HG03460 (cell line): ENCODE results near the gene EFHB.
"Not testable (repeated sequence)": the region's sequence is repeated elsewhere in the genome, so short reads cannot be mapped to it uniquely, and the experiment has no call there.

Experiments used
- ATAC-seq: cut with Tn5 transposase; IDR thresholded peaks from one replicate; pipeline ENCODE4 v1.9.1; 2021; ENCODE audit not compliant: unreplicated experiment

Gene EFHB

DNA sequence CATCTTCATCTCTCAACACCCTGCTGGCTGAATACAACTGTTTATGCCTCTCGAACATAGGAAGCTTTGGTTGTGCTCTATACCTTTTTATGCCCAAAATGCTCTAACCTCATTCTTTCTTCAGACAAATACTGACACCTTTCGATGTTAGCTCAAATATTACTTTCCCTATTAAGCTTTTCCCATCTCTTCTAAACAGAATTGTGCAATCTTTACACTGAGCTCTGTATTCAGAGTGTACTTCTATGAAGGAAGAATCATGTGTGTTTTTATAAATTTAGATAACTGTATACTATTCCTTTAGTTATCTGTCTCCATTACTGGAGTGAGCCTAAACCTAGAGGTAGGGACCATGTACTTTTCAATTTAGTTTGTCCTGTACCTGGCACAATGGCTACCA is 1.6 kb downstream of the EFHB start:
- no peak for ATAC-seq

DNA sequence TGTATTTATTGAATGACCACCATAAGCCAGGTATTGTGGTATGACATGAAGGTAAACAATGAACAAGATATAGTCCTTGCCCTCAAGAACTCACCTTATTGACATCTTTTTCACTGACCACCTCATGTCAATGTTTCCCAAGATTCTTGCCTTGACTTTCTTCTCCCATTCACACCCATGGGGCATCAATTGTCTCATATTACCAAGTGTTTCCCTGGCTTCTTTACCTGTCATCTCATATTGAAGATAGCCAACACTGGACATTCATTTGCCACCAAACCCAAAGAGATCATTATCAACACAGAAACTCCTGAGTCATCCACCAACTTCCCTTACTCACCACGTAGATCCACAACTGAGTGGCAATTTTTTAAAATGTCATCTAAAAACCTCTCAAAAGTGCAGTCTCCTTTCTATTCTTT is 2.2 kb downstream of the EFHB start:
- ATAC-seq = no peak

DNA sequence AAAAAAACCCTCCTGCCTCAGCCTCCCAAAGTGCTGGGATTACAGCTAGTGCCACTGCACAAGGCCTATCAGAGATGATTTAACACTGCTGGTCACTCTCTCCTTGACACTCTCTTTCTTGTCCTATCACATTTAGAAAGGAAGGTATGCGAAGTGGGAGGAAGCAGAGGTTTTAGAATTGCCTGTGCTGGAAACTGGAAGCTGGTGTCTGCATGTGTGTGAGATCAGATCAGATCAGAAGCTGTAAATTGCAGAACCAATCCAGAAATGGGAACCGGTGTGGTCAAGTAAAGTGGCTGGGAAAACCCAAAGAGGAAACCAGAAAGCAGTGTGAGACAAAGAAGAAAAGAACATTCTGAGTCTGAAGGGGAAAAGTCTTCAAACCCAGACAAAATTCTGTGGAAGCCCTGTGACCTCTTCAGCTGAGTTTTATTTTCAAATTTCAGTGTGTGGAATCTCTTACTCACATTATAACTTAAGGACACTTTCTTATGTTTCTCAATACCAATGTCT is 2.8 kb downstream of the EFHB start:
- peak; percentile 85 for ATAC-seq

DNA sequence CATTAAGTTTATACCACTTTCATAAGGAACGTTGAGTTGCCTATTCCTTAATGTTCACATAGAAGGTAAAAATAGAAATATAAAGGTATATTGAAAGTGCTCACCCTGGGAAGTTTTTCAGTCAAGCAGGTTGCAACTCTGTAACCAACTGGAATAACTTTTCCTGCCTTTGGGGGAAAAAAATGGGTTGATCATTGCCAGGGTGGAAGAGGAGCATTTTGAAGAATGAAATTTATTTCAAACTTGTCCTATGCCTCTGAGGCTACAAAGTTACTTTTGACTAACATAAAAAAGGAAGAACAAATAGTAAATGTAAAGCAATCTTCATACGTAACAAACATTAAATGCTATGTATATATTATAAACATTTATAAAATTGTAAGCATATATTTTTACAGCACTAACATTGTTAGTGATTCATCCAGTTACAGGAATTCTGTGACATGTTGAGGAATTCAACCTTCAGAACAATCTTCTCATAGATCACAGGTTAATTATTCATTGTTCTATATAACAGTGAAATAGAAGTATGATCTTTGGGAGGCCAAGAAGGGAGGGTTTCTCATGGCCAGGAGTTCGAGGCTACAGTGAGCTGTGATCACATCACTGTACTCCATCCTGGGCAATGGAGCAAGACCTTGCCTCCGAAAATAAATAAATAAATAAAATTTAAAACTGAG is 13.5 kb downstream of the EFHB start:
- ATAC-seq = no peak

DNA sequence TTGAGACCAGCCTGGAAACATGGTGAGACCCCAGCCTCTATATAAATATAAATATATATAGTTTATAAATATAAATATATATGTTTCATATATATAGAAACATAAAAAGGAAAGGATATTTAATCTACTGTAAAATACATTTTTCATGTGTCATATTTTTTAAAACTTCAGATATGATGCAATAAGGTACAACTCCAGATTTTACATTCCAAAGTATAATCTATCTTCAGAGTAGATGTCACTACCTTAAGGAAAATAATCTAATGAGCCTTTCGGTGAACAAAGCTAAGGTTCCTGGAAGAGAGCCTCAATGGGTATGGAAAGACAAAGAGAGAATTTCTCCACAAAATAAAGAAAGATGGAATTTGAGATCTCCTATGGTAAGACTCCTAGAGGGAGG is 16.9 kb downstream of the EFHB start:
- no peak for ATAC-seq

DNA sequence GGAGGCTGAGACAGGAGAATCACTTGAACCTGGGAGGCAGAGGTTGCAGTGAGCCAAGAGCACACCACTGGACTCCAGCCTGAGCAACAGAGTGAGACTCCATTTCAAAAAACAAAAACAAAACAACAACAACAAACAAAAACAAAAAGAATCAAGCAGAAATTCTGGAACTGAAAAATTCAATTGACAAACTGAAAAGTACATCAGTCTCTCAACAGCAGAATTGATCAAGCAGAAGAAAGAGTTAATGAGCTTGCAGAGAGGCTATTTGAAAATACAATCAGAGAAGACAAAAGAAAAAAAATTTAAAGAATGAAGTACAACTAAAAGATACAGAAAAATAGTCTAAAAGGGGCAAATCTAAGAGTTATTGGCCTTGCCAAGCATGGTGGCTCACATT is 22.6 kb downstream of the EFHB start:
- ATAC-seq = no peak

DNA sequence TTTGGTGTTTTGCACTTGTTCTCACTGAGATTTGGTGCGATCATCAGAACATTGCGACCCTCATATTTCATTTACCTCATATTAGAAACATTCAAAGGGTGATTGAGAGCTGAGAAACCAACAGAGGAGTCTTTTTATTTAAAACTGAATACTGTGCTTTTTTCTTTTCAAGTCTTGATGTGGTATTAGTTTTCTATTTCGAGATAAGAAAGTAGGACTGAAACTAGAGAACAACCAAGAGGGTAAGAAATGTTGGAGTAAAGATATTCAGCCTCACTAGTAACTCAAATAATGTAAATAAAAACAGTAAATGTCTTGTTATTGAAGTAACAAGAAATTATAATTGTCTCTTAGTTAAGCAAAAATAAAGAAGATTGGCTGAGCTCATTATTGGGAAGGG is 26.5 kb downstream of the EFHB start:
- no peak for ATAC-seq

DNA sequence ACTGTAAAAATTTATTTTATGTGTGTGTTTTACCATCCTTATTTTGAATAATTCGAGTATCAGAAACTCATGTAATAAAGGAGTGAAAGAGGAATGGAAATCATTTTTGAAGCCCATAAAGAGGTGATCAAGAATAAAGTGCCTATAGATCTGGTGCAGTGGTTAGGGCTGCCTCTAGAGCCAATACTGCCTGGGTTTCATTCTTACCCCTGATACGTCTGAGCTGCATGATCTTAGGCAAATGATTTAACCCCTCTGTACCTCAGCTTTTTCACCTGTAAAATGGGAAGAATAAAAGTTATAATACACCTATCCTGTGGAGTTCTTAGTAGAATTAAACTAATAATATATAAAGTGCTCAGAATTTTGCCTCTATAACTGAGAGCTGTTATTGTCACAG is 30.4 kb downstream of the EFHB start:
- ATAC-seq = no peak

DNA sequence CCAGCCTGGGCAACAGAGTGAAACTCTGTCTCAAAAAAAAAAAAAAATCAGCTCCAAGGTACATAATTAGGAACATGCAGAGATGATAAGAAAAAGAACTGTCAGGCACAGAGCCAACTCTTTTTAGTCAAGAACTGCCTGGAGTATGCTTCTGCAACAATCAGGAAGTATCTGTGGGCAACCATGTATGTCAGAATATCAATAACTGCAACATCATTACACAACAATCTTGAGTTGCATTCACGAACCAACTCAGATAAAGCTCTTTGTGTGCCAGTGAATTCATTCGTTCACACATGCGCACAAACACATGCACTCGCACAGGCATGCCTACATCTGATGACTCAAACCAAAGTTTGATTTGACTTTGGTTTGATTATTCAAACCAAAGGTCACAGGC is 32.1 kb downstream of the EFHB start:
- ATAC-seq = no peak

DNA sequence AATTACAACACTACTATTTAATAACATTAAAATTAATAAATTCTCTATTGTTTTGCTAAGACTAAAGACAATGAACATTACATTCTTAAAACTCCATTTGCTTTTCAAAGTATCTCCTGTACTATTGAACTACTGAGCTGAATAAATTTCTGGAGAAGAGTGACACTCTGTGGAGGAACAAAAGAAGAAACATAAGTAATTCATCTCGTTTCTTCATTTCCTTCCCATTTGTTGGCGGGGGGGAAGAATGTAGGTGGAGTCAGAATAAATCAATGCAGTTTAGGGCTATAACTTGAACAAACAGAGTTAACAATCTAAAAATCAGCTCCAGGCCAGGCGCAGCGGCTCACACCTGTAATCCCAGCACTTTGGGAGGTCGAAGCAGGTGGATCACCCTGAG is 32.7 kb downstream of the EFHB start:
- no peak for ATAC-seq

DNA sequence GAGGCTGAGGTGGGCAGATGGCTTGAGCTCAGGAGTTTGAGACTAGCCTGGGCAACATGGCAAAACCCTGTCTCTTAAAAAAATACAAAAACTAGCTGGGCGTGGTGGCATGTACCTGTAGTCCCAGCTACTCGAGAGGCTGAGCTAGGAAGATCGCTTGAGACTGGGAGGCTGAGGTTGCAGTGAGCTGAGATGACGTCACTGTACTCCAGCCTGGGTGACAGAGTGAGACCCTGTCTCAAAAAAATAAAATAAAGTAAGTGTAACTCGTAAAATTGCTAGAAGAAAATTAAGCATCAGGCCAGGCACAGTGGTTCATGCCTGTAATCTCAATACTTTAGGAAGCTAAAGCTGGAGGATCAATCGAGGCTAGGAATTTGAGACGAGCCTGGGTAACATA is 34.2 kb downstream of the EFHB start:
- ATAC-seq = not testable (repeated sequence)

DNA sequence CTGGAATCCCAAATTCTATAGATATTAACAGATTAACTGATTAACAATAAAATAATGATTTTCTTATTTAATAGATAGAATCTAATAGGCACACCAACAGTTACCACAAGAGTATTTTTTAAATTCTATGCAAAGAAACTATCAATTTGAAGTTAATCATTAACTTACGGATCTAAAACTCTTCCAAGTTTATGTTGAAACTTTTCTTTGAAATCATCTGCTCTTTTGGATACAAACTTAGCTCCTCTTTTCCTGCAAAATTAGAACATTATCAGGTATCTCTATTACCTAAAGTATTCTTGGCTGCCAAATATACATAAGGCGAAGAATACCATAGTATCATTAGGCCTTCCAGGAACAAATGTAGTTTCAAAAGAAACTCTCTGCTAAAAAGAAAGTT is 34.8 kb downstream of the EFHB start:
- ATAC-seq = no peak

DNA sequence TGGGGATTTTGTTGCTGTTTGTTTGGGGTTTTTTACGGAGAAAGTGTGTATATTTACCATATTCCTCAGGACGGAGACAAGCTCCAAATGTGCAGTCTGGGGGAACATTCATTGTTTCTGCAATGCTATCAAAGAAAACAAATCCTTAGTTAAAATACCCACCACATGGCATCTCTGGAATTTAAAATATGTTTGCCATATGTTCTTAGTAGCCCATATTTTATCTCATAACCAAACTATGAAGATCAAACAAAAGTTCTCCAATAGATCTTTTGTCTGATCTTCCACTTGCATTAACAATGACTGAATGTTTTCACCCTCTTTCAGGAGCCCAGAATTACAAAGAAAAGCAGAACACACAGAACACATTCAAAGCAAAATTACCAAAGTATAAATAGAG is 35.3 kb downstream of the EFHB start:
- no peak for ATAC-seq

DNA sequence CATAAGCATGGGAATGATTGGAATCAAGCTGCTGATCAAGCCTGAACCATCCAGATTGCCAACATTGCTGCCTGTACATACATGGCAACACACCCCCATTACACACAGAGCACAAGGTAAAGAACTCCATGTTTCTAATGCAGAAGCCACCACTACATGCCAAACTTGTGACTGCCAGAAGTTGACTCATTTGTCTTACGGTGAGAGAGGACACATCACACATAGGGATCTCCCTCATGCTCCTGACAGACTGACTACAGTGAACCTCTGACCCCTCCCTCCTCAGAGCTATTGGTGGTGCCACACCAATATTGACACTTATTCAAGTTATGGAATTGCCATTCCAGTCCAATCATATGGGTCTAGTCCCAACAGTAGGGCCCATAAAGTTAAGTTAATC is 42.3 kb downstream of the EFHB start:
- no peak for ATAC-seq

DNA sequence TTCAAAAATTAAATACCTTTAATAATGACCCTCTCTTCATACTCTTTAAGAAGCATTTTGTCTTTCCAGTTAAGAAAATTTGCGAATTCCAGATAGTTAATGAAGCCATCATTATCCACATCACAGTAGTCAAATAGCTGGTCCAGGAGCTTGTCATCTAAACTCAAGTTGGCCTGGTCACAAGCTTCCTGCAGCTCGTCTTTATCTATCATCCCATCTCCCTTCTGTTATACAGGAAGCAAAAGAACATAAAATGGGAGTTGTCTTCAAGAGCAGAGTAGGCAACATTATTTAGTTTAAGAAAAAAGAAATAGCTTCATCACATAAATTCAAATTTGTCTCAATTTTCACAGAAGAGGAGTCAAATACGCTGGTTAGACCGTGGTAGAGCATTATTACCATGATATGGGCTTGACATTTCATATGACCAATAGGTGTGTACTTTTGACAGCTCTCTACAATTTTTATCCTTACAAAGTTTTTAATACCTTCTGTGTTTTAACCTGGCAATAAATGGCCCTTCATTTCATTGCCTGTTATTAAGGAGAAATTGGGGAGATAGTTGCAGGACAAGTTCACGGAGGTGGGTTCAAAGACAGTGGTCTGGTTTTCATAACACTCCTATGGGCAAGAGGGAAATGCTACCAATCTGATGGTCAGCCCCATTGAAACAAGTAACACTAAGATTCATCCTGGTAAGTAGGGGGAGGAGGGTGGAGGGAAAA is 45.4 kb downstream of the EFHB start:
- ATAC-seq = no peak

DNA sequence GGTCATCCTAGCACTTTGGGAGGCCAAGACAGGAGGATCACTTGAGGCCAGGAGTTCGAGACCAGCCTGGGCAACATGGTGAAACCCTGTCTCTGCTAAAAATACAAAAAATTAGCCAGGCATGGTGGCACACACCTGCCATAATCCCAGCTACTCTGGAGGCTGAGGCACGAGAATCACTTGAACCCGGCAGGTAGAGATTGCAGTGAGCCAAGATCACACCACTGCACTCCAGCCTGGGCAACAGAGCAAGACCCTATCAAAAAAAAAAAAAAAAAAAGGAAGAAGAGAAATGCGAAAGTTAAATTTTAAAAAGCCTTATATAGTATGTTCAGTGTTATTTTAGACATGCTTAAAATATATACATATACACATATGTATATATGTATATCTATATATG is 46.9 kb downstream of the EFHB start:
- not testable (repeated sequence) for ATAC-seq

DNA sequence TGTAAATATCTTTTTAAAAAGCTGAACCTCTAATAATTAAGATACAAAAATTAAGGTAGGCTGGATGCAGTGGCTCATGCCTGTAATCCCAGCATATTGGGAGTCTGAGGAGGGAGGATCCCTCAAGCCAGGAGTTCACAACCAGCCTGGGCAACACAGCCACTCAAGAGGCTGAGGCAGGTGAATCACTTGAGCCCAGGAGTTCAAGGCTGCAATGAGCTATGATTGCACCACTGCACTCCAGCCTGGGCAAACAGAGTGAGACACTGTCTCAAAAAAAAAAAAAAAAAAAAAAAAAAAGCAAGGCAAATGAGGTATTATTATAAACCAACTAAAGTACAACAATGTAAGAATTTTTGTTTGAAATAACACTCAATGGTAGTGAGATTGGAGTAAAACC is 47.6 kb downstream of the EFHB start:
- no peak for ATAC-seq

DNA sequence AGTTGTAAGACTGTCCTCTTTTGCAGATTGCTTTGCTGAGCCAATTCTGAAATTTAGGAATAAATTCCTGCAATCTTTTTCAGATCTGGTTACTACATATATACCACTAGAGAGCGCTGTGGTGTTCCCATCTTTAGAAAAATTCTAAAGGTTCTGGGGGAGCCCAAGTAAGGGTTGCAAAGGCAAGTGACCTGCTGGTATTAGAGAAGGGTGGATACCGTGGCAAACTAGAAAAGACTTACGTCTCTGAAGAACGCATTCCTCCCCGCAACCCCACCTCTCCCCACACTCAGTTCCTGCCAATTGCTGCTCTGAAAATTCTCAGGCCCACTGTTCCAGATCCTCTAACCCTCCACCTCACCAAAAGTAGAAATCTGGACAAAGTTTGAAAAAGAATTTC is 48.5 kb downstream of the EFHB start:
- no peak for ATAC-seq

DNA sequence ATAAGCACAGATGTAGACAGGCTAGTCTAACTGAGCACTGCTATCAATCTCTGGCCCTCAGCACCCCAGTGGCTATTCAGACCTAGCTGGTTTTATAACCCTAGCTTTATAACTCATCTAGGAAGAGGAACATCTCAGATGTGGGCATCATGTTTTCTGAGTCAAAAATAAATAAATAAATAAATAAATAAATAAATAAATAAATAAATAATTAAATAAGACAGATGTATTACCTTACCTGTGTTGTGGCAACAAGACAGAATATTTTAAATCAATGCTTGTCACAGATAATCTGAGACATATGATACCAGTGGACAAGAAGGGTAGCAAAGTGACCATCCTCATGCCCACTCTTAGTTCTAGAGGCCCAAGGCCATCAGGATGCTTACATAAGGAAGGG is 52.2 kb downstream of the EFHB start:
- no peak for ATAC-seq

DNA sequence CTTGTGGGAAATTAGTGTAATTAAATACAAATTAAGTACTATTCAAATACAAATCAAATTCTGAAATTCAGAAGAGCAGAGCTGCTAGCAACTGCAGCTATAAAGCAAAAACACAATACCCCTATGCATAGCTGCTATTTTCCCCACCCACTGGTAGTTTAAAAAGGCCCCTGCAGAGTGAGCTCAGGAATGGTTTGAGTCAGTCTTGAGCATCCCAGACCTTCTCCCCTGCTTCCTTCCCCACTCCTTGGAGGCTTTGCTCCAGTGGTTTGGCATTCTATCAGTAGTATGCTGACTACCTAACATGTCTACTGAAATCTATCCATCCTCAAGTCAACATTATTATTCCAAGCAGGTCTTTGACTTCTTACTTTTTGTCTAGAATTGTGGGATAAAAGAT is 53.0 kb downstream of the EFHB start:
- ATAC-seq = no peak

DNA sequence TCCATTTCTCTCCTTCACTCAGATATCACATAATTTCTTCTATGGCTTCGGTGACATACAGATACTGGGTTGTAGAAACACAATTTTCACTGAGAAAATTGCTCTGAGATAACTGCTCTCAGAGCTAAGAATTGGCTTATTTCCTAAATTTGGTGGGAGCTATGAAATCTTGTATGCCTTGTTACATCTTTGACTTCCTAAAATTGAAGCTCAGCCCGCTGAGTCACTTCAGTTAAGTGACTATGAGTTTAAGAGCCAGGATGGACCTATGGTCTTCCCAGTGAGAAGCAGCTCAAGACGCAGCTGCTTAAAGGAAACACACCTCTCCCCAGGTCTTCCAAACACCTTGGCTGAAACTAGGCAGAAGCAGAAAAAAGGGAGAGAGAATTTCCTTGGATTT is 56.4 kb downstream of the EFHB start:
- ATAC-seq = no peak

DNA sequence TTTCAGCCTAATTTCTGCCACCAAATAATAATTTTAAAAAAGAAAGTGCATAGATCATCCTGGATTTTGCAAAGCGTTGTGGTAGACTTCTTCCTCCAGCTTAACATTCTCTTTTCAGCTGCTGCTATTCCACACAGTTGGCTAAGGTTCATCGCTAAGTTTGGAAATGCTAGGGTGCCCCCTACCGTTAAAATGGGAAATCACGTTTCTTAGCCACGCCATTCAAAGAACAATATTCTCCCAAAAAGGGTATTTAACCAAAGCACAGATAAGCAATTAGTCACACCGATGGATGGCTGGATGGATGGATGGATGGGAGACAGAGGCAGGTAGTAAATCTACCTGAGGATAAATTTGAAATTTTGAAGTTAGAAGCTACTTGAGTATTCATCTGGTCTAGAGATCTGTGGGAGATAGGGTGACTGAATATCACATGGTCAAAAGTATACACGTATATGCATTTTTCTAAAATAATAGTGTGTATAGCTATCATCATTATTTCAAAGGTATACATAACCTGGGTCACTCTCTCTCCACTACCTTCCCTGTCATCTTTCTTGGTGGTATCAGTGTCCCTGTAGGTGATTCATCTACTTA is 67.2 kb downstream of the EFHB start:
- peak; percentile 91 for ATAC-seq
